NCI-H1930 (cell line): ENCODE measurements around the gene CACHD1.

Source experiments
- DNase-seq, 2 experiments: peaks; one replicate each; lab custom pipeline; 2025; lab: John Stamatoyannopoulos, UW

The CACHD1 gene

DNA sequence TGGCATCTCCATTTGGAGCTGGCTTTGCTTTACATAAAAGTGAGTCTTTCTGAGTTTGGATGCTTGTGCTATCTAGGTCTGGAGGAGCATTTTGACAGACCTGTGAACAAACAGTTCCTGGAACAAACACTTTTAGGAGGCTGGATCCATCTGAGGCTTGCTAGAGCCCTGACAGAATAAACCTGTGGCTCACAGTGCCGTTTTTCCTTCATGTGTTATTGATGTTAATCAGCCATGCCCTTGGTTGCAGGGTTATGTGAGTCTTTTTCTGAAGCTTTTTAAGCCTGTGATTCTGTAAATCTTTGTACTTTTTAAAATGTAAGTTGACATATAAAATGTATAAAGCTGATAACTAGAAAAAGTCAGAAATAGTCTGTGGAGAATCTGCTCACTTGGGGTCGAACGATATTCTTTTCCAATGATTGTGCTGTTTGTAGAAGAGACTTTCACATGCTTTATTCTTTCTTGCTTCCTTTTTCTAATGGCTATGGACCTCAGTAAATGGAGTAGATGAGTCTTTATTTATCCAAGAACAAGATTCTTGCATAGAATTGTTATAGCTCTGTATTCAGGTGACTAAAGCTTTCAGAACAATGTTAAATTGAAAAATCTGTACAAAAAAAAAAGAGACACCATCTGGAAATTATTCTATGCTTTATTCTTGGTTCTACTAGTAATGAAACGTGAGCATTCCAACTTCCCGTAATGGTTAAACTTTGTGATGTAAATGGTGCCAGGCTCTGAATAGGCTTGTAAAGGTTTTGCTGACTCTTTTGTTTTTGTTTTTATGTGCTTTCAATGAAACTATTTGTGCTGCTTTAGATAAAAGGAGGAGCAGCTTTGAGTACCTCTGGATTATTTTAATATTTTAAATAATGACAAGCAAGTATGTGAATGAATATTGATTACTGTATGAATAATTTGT, 53.7 kb downstream of the CACHD1 start:
- no peak for DNase-seq

DNA sequence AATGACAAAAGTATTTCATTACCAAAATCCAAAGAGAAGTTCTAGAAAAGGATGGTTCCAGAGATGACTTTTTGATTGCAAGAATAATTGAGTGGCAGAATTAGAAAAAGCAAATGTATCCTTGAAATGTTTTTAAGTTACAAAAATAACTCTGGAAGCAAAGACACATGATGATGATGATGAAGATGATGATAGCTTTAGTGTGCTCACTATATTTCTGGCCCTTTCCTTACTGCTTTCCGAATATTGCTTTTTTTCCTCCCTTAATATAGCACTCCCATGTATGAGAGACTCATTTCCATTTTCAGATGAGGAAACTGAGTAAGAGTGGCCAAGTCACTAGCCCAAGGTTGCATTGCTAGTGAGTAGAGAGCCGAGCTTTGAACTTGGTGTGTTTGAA, 54.7 kb downstream of the CACHD1 start:
- no peak for DNase-seq

DNA sequence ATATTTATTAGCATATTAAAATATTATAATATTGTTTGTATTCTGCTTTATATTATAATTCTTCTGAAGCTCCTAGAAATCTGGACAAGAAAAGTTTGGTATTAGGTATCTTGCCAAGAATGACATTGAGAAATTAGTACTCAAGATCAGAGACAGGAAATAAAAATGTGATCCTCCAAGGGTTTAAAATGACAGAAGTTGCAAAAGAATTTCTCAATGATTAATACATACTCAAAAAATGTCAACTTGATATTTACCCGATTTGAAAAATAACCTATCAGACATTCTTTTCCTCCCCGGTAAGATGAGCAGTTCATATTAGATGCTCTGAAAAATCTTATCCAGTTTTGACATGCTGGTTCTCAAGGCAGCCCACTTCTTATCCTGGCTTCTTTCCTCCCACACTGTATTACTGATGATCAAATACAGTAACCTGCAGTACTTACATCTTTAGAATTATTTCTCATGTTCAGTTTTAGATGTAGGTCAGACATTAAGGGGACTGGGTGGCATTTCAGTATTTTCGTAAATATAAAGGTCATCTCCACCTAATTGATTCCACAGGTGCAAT, 55.3 kb downstream of the CACHD1 start:
- no peak for DNase-seq

DNA sequence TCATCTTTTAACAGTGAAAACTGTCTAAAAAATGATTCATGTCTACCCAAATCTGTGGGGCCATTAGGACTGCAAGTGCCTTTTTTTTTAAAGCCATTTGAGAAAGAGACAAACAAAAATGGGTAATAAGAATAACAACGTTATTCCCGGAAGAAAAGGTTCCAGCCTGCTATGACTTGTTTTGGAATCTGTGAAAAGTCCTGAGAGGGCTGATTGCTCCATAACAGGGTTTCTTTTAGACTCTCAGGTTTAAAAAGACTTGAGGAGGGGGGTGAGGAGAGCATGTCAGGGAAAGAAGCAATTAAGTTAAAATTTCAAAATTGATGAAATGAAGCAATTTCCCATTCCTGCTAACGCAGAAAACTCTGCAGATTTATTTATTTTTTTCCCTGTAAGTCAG, 56.4 kb downstream of the CACHD1 start:
- no peak for DNase-seq

DNA sequence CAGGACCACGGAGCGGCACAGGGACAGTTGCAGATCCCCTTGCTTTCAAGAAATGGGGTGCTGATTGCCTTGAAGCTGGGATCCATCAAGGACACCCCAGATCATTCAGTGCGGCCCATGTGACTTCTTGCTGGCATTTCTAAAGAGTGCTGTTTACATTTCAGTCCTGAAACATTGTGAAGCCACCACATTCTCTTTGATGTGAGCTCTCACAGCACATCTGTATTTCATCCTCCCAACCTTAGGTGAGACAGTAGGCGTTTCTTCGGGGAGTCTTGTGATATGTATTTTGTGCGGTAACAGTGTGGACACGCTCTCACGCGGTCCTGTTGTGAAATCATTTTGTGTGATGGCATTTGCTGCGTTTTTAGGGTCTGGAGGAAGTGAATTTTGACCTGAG, 57.2 kb downstream of the CACHD1 start:
- DNase-seq: no peak

DNA sequence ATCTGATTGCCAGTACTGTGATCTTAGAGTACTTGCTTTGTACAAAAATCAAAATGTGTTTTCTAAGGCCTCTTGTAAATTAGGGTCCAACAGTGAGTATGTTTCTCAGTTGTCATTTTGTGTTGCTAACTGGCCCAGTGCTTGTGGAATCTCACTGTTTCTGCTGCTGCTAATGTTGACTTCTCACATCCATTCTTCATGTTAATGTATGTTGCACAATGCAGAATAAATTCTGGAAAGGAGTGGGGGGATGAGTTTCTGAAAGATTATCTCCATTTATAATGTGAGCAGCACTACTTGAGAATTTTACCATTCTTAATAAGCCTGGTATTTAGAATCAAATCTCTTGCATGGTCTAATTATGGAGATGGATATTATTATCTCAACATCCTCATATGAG, 57.9 kb downstream of the CACHD1 start:
- no peak for DNase-seq

DNA sequence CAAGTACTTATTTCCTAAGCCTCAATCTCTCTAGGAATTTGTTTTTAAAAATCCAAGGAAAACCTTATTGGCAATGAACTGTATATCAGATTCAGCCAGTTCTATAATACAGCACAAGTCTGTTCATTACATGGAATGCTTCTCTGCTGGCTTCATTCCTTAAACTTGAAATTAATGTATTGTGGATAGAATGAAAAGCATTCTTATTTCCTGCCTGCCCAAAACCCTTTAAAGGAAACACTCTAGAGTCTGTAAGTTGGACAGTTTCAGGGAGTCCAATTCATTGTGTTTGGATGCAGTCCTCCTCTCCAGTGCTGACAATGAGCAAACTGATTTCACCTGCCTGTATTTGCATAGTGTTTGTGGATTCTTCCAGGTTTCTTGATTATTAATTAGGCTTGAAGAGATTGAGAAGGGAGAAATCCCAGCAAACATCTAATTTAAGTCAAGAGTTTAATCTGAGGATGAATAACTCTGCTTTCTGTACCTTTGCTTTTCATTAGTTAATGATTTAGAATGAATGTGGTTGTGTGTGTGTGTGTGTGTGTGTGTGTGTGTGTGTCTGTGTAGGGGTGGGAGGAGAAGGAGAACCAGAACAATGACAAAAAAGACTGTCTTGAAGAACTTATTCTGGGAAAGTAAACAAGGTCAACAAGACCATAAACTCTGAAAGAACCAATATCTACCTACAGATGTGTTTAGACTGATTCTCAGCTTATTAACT, 61.2 kb downstream of the CACHD1 start:
- no peak for DNase-seq

DNA sequence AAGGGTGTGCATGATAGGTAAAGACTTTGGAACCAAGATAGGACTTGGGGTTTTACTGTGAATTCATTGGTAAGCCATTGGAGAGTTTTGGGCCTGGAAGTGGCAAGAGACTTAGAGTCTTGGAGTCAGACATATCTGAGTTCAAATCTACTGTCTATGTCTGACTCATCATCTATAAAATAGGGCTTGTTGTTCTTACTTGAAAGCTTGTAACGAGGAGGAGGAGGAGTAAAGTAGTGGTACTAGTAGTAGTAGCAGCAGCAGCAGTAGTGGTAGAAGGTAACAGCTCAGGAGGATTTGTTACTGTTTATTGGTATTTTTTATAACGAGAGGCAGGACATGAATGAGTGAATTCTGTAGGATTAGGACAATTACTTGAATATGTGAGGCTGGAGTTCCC, 62.7 kb downstream of the CACHD1 start:
- no peak for DNase-seq

DNA sequence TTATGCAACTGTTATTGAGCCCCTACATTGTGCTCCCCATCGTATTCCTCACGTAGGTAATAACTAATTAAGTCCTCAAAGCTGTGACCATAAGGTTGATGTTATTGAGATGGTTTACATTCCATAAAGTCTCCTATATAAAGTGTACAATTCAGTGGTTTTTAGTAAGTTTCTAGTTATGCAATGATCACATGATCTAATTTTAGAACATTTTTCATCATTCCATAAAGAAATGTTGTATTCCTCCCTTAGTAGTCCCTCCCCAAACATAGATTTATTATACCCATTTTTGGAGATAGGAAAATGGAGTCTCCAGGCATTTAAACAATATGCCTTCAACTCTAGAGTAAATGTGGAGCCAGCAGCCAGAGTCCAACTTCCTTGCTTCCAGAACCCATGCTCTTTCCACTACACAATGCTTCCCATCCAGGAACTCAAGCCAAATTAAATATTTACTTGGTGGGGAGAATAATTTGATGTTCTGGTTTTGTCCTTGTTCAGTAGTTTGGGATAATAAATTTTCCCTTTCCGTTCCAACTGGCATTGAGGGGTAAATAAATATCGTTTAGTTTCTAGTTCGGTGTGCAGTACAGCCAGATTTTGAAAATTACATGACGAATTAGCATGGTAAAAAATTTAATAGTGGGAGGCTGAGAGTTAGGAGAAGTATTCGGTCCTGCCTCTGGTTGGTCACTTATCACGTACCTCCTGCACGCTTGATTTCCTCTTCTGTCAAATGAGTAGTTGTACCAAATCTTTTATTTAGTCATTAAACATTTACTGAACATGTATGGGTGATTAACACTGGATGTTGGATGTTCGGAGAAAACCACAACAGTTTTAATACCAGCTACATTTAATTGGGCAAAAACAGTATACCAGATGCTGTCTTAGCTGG, 66.3 kb downstream of the CACHD1 start:
- DNase-seq: no peak

DNA sequence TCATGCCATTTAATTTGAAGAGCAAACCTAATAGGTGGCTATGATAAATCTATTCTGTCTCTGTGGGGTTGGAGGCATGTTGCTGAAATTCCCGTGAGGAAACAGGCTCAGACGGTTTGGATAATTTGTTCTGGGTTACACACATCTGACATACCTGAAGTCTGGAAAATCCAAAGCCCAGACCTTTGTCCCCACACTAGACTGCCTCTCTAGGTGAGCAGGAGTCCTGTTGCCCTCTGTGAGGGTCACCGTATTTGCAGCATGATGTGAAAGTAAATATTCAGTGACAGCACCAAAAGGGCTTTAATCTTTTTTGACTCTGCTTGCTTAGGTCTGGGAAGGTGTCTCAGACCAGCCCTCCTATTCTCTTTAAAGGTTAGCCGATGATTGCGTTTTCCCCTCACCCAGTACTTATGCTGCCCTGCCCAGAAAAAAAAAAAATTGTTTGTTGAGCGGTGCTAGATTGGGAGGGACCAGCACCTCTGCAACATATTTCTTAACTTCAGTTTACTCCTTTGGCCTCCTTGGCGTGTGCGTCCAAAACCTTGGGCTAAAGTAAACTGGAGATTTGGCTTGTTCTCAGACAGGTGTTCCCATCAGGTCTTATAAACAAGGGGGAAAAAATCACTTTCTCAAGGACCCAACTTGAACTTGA, 67.0 kb downstream of the CACHD1 start:
- DNase-seq: no peak

DNA sequence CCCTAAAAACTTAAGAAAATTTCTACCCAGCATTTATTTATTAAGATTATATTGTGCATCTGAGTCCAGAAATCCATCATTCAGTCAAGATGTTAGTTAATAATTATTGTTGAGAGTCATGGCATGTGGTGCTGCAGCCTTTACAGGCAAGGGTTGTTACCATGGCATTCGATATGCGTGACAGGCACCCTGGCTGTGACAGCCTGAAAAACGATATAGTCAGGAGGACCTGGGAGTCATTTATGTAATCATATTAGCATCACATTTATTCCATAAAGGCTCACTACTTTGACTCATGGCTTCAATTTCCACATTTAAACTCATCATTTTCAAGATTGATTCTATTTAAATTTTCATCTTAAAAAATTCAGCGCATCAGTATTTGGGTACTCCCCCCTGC, 68.0 kb downstream of the CACHD1 start:
- DNase-seq: no peak

DNA sequence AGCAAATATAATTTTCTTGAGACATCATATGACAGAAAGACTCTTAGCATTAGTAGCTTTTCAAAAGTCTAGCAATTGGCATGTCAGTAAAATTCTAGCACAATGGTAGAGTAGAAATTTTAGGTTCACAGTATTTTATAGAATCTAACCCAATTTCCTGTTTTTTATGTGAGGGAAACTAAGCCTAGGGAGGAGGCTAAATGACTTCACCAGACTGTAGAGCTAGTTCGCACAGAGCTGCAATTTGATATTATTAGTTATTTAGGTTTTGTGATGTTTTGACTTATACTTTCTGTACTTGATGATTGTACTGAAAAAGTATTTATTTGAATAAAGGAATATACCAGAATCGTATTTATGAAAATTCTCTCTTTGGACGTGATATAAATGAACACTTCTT, 68.5 kb downstream of the CACHD1 start:
- no peak for DNase-seq

DNA sequence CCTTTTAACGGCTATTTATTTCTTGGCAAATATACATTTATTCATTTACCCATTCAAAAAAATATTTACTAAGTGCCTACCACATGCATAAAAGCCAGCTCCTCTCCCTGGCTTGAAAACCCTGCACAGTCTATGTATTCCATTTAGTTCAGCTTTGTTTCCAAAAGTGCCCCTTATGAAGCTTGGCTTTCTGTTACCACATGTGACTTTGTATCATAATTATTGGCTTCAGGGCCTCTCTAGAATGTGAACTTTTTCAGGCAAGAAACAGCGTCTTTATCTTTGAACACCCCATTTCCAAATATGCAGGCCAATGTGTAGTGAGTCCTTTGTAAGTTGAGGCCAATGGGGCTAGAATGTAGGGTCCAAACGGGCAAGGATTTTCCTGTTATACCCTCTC, 69.4 kb downstream of the CACHD1 start:
- no peak for DNase-seq

DNA sequence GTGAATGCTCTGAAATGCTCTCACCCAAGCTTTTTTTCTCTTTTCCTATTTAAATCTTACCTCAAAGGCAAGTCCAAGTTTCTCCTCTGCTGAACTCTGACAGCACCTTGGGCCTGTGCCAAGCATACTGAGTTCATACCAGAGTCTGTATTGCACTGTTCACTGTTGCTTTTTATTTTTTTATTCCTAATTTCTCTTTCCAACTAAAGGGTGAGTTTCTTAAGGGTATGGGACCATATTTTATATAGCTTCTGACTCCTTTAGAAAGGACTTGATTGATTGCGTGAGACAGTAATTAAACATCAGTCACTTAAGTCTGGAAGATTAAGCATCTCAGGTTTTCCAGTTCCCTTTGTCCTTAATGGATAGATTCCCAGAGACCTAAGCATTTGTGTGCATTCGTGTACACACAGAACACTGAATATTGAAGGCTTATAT, 69.9 kb downstream of the CACHD1 start:
- DNase-seq: no peak

DNA sequence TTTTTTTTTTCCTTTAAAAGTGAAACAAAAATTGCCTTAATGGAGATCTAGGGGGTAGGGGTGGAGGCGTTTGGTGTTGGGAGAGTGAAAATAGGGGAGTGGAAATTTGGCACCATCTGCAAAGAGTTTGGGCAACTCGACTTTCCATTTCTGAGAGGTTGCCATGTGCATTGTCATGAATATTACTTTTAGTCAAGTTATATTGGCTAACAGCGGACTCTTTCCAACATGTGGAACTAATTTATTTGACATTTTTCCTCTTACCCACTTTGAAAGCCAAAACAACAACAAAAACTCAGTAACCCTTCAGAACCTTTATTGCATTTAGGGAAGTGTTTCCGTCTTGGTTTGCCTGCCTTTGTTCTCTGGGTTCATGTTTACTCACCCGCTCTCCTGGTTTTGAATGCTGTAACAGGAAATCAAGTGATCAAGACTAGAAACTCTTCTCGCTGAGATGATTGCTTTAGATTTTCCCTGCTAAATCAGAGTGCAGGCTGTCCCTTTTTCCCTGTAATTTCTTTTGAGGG, 70.4 kb downstream of the CACHD1 start:
- no peak for DNase-seq

DNA sequence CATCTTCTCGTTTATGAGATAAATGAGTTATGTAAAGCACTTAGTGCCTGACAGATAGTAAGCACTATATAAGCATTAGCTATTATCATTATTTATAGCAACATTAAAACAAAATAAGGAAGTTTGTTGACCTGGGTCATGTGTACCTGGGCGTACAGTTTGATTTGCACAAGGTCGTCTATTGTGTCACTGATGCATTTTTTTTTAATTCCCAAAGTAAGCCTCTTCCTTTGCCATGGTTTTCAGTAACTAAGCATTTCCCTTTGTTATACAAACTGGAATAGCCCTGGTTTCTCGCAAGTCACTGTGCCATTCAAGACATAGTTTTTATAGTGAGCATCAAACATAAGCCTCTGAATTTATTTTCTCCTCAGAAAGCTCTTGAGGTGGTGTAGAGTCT, 72.2 kb downstream of the CACHD1 start:
- DNase-seq: no peak

DNA sequence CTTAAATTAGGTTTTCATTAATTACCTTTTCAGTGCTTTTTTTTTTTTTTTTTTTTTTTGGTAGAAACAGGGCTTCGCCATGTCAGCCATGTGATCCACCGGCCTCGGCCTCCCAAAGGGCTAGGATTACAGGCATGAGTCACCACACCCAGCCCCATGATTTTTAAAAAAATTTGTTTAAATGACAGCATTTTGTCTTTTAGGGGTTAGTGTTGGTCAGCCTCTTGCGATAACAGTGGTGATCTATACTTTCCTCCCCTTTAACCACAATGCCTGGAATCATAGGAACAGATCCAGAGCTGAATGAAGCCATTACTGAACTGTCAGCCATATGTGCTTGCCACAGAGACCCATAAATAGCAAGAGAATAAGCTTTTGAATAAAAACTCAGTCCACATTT, 73.9 kb downstream of the CACHD1 start:
- DNase-seq: no peak

DNA sequence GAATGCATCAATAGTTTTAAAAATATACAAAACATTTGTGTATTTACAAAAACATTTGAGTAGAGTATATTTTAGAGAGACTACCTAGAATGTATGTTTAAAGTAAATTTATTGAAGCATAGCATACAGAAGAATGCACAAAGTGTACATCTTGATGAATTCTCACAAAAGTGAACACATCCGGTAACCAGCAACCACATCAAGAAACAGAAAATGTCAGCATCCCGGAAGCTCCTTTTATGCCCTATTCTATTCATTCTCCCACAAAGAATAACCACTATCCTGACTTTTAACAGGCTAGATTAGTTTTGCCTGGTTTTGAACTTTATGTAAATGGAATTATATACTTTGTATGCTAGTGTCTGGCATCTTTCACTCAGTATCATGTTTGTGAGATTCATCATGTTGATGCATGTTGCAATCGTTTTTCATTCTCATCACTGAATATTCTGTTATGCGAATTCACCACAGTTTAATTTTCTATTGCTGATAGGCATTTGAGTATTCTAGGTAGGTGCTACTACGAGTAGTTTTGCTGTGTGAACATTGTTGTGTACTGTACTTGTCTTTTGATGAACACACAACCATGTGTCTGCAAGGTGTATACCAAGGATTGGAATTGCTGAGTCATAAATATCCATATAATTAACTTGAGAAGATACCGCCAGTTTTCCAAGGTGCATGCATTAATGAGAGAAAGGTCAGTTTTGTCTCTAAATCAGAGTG, 75.4 kb downstream of the CACHD1 start:
- no peak for DNase-seq

DNA sequence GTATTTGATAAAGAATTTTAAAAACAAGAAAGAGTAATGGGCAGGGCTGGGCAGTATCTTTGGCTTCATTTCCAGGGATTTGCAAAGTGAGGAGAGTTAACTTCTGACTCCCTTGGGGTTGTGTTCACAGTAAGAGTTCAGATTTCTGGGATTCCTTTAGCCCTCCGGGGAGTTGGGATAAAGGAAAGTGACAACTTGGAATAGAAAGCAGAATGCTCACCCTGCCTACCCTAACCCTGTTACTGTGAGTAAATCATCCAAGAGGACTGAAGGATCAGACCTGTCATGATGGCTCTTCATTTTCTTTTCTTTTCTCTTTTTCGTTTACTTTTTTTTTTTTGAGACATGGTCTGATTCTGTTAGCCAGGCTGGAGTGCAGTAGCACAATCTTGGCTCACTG, 76.1 kb downstream of the CACHD1 start:
- DNase-seq: no peak

DNA sequence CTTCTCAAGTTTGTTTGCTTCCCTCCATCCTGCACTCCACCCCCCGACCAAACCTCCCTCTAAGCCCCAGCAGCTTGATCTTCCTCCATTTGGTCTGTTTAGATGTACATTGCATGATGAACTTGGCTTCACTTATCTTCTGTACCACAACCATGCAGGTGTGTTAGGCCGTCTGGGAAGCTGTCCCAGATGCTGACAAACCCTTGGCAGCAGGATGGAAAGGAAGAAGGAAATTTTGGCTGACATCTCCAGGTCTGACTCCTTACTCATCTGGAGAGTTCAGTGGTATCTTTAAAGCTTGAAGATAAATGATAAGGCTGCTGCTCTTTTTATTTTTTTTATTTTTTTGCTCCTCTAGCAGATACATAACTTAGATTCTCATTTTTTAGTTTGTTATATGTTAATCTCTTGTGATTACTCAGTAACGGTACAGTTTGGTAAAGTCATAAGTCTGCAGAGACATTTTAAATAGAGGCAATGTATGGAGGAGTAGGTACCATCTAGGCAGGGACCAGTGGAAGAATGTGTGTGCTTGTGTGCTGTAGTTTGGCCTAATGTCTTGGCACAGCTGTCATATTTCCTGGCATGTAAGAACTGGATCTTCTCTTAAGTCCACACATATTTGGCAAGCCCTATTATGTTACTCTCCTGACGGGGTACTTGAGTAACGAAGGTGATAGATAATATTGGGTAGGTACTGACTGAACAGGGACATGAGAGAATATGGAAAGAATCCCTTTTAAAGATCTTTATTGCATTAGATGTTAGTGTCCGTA, 79.7 kb downstream of the CACHD1 start:
- no peak for DNase-seq
